COLO668 (cell line): Measurements from ENCODE around the gene DOCK10.

Experiments used
- DNase-seq: peaks from one replicate; lab custom pipeline; 2025; ENCODE audit not compliant: unreplicated experiment; lab: John Stamatoyannopoulos, UW

Gene DOCK10

DNA sequence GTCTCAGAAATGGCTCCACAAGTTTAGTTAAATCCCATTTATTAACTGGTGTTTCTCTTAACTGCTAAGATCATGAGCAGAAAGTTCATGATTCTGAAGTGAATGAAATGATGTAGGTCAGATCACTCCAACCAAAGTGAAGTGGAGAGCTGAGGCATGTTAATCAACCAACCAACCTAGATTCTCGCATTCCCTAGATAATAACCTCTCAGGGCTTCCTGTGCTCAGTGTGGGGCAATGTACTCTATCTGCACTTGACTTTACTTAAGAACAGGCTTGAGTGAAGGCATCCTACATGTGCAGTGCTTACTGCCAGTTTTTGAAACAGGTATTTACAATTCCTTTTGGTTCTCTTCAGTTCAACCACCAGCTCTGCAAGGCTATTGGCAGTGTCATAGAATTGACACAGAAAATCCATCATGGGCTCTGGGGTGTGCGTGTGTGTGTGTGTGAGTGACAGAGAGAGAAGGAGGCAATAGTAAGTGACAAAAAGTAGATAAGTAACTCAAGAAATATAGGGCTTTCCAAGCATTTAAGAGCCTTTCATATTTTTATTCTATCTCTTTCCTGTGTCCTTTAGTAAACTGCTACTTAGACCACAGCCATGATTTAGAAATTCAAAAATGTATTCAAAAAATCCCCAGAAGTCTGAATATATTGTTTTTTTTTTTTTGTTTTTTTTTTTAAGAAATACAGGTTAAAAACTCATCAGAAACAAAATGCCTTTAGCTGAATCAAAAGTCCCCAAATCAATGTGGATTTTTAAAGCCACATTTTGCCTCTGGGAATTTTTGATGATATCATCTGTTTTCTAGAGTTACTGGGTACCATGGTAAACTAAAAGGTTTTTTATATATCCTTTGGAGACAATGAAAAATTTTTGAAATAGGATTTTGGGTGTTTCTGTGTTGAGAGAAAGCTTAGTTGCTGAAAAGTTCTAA, 28.6 kb downstream of the DOCK10 start:
- DNase-seq, result no peak

DNA sequence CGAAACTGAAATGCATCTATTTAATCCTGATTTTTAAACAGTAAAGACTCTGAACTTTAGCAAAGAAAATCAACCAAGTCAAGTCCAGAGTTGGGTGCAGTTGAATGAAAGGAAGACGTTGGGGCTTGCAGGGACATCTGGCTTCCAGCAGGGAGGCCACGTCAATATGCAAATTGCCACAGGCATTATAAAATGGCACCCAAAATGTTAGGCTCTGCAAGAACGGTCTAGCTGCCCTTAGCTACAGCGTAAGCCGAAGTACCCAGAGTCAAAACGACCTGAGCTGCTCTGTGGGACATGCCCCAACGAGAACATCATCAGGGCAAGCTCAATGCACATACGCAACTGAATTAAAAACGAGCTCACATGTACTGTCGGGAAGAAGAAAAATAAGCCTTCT, 30.7 kb downstream of the DOCK10 start:
- no peak for DNase-seq

DNA sequence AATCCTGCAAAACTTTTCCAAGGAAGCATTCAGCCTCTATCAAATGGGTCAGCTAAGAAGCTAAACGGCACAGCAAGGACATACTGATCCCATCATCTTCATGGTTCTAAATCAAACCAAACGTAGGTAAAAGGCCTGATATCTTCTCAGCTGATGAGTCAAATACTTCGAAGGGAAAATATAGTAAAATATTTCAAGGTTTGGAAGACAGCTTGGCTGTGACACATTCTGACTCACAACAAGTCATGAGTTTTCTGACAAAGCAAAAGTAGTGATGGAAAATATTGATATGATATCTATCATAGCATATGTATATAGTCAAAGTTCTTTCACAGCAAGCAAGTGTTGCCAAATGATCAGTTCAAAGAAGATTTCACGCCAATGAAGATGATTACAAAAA, 31.5 kb downstream of the DOCK10 start:
- no peak for DNase-seq

DNA sequence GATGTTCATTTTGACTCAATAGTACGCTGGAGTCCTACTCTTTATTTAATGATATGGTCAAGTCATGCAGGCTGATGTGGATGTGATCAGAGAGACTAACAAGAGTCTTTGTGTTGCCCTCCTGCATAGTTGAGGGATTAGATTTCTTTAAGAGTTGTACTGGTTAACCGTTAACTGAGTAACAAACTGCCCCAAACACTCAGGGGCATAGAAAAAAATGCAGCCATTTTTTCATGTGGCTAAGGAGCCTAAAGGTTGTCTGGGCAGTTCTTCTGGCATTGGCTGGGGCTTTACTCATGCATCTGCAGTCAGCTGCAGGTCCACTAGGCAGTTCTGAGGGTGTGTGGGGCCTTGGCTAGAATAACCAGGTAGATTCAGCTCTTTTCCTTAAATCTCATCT, 32.5 kb downstream of the DOCK10 start:
- peak; percentile 16 for DNase-seq

DNA sequence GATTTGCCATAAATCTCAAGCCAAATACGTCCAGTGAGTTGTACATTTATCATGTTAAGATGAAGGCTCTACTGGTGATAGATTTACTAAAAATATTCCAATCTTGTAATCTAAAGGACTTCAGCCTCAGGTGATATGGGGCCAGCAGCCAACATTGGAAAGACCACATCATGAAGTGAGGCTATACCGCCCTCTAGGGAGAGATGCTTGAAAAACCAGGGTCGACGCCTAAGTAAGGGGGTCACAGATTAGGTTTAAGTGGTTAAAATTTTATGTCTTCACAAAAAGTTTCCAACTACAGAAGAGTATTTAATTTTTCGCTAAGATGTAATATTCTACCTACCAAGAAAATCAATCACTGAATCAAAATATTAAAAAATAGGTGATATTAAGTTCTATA, 33.3 kb downstream of the DOCK10 start:
- peak; percentile 10 for DNase-seq

DNA sequence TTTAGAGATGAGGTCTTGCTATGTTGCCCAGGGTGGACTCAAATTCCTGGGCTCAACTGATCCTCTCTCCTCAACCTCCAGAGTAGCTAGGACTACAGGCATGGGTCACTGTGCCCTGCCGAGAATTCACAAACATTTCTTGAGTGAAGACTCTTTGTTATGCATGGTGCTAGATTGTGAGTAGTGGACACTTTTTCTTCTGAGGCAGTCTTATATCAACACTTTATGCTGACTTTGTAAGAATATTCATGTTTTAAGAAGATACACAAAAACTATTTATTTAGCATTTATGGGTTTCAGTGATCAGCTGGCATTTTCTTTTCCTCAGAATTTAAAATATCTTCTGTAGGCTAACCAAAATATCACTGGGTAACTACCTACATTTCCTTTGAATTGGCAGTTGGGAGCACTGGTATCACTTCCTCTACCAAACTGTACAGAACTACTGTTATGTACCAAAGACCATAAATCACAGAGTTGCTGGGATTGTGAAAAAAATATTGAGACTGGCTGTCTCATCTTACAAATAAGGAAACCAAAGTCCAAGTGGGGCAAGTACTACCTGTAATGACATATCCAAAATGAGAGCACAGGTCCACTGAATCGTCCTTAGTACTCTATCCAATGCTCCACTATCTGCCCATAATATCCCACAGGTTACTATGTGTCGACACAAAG, 34.0 kb downstream of the DOCK10 start:
- no peak for DNase-seq

DNA sequence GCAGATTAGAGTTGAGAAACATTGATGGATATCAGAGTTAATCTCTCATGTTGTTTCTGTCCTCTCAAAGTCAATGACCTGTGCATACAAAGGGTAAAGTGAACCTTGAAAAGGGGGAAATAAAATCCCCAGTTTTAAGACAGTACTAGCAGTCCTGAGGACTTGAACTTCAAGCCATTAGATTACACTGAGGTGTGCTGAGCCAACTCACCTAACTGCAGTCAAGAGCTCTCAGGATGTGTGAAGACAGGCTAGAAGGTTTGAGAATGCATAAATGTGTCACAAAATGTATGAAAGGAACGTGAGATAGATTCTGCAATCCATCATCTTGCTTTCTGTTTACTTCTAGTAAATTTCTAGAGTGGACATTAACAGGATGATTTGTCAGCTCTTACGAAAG, 35.5 kb downstream of the DOCK10 start:
- DNase-seq, result no peak

DNA sequence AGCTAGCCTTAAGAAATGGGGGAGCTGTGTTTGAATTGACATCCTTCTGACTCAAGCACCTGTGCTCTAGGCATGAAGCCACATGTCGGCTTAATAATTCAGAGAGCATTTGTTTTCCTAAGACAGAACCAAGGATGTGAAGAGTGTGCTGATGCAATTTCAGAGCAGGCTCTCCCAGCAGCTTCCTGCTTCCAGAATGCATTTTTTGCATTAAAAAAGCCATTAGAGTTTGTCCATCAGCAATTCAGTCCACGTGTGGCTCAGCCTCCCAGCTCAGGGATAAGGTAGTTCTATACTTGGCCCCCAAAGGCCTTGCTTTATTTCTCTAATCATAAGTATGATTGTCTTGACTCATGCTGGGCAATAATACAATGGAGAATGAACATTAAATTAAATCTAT, 37.7 kb downstream of the DOCK10 start:
- DNase-seq, result no peak

DNA sequence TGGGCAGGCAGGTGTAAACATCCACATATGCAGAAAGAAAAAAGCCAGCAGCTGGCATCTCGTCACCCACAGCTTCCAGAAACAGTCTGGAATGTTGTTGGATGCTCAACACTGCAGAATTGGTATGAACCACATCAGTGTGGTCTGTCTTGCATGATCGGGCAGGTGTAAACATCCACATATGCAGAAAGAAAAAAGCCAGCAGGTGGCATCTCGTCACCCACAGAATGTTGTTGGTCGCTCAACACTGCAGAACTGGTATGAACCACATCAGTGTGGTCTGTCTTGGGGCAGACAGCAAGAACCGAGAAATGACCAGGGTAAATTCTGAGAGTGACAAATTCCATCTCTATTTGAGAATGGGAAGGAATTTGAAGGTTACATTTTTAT, 39.6 kb downstream of the DOCK10 start:
- peak; percentile 80 for DNase-seq

DNA sequence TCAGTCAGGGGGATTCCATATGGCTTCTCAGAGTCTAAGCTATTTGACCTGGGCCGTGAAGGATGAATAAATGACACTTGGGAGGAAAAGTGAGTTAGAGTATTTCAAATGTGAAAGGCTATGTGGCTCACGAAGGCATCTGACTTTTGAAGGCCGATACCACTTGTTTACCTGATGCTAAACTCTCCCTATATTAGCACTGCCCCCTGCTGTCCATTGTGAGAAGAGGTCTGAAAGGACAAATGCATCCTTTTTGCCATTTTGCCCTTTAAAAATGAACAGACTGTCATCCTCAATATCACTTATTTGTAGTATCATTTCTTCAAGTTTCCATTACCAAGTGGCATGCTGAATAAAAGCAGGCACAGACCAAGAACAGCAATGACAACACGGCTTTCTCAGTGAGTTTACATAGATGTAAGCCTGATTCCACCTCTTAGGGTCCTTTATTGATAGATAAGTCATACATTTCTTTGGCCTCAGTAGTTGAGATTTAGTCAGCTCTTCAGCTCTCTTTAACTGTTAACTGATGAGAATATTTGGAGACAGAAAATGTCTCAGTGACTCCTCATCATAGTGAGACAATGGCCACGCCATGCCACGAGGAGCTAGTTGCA, 40.1 kb downstream of the DOCK10 start:
- DNase-seq, result peak; percentile 49

DNA sequence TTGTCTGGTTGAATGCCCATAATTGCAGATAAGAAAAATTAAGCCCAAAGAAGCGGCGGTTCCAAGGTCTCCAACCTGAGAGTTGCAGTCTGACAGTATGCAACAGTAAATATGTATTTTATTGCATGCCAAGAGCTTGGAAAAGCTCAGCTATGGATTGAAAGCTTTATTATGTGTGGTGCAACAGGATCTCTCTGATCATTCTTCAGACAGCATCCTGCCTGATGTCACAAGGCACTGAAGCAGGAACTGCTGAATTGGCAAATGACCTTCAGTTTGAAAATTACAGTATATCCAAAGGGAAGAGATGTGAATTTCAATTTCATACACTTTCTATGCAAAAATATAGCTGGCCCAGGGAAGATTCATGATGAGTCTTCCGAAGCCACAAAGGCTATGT, 42.5 kb downstream of the DOCK10 start:
- DNase-seq, result no peak

DNA sequence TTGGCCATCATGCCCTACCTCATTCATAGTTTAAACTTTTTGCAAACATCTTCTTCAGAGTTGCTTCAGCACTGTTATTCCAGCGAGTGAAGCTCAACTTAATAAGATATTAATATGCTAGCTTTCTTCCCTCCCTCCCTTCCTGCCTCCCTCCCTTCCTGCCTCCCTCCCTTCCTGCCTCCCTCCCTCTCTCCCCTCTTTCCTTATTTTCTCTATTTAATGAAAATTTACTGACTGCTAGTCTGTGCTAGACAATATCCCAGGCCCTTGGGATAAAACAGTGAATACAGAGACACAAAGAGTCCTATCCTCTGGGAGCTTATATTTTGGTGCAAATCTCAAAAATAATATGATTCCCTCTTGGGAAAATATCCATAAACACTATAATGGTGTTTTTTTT, 42.9 kb downstream of the DOCK10 start:
- DNase-seq, result no peak

DNA sequence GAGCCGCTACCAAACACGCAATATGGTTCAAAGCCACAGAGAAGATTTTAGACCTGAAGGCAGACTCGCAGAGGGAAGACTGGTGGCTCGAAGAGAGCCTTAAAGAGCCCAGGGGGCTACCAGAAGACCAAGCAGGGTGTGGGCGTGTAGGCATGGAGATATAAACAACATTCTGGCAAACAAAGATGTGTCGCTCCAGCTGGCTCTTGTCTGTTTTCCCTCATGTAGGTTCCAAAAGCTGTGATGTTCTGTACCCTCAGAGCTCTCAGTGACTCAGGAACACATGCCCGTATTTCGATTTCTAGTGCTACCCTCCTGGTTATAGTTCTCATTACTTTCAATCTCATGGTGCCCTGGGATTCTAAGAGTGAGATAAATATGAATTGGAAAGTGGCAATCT, 44.5 kb downstream of the DOCK10 start:
- peak; percentile 21 for DNase-seq

DNA sequence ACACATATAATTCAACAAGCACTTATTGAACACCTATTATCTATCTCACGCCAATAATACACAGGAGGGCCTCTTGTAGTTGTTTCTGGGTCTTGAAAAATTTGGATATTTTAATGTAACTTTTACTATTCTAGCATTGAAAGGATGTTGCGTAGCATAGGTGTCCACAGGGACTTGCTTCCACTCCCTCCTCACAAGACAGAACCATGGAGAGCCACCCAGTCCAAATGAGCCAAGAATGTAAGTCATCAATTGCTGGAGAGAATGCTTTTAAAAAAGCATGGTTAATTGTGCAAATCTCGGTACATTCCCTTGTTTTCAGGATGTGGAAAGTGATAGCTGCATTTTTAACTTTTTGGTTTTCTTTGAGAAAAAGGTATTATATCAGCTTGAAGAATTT, 46.8 kb downstream of the DOCK10 start:
- DNase-seq, result no peak

DNA sequence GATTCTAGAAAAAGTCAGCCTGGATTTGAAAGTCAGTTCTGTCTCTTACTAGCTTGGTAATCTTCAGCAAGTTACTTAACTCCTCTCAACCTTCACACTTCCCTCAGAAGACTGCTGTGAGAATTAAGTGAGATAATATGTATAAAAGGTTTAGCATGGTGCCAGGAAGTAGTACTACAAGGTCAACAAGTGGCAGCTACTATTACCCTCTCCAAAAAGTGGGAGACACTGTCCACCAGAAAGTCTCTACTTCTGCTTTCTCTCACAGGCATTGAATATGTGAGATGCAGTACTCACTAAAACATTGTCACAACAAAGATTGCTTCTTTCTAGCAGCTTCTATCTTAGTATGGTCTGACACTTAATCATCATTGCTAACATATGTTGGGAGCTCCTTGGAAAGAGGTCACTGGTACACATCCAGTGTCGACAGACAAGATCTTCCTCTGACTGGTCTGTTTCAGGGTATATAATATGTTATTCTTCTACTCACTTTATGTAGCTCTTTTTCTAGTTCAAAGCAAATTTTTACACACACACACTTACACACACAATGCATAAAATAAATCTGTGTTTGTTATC, 47.9 kb downstream of the DOCK10 start:
- no peak for DNase-seq

DNA sequence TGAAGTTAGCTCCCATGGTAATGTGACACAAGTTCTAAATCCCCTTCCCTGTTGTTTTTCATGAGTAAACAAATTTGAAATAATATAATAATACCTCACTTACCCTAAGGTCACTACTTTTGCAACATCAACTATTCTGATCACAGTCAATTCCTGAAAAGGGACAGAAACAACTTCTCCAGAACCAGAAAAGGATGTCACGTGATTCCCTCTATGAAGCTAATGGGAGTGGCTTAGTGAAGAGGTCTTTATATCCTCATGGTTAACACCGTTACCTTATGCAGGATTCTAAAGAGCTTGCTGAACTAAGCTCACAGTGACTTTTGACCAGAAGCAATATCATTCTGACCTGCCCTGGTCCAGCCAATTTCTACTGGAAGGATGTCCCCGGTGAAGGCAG, 51.6 kb downstream of the DOCK10 start:
- DNase-seq, result no peak

DNA sequence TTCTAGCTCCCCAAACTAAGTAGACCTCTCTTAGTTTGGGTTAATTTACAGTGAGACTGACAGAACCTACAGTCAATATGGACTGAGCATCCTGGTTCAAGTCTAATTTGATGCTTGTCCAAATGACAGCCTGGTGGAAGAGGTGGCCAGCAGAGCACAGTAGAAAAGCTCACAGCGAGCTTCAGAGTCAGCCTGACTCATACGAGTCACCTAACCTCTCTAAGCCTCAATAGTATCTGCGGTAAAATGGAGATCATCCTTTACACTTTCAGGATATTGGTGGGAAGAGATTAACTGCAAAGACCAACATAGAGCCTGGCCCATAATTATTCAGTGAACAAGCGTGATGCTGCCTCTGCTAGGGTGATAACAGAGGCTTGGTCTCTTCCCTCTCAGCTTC, 54.5 kb downstream of the DOCK10 start:
- no peak for DNase-seq

DNA sequence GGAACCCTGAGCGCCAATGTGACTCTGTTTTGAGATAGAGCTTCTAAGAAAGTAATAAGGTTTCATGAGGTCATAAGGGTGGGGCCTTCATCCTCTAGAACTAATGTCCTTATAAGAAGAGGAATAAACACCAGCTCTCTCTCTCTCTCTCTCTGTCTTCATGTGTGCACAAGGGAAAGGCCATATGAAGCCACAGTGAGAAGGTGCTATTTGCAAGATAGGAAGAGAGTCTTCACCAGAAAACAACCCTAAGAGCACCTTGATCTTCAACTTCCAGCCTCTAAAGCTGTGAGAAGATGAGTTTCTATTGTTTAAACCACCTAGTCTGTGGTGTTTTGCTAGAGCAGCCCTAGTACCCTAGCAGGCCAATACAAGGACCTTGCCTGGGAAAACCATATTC, 55.8 kb downstream of the DOCK10 start:
- no peak for DNase-seq

DNA sequence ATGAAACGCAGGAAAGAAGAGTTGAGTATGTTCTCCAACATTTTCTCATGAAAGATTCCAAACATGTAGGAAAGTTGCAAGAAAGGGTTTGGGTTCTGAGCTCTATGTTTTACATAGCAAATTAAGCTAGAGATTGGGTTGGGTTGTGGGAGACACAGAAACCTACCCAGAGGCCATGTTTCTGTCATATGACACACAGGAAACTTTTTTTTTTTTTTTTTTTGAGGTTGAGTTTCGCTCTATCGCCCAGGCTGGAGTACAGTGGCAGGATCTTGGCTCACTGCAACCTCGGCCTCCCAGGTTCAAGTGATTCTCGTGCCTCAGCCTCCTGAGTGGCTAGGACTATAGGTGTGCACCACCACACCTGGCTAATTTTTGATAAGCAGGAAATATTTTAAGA, 57.6 kb downstream of the DOCK10 start:
- DNase-seq, result no peak

DNA sequence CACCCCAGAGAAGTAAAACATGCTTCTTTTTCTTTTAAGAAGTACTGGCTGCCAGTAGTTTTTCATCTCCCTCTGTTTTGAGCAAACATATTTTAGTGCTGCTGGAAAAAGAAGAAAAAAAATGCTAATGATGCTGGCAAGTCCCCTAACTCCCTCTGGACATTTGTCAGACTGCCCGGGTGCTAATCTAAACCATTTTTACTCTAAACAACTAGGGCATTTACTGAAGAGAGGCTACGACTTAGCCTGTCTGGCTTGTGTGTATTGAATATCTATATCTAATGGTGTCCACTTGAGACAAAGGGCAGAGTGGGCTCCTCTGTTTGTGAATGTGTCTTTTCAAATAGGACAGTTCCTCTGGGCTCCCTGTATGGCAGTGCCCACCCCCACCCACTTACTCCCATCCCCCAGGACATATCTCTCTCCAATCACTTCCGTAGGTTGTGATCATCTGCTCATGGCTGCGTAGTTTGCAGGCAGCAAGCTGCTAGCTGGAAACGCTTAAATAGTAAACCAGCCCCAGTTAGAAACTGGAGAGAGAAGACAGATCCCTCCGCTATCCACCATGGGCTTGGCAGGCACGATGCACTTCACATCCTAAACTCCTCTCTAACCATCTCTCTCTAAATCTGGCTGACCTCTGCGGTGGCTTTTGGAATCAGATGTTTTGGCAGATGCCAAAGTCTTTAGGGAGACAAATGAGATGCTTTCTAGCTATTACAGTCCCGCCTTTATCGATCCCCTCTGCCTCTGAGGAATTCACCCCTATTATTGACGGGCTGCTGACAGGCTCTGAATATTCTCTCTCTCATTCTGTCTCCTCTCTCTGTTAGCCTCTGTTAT, 58.3 kb downstream of the DOCK10 start:
- DNase-seq, result no peak
